HCT116 (cell line): ENCODE results near the gene MAPKBP1. TPM values are rescaled to one million over a fixed set of nuclear protein-coding genes. Genes with fewer than 3 reads are reported as not detected.

Source experiments
- ATAC-seq: fragments of 200-7000 bp; cut with Tn5 transposase; 2 replicates; pipeline ENCODE4 v1.9.1; 2020; ENCODE audit warnings: mild to moderate bottlenecking, moderate library complexity
- BruUV-seq: library from RNA; stranded (reverse); fragments of 400-500 nt; replicated peaks from 2 replicates; lab custom pipeline; 2021; lab: Mats Ljungman, UMichigan
- CTCF ChIA-PET: fragments of 300-600 bp; sonication (Branson Sonifier 250); formaldehyde crosslinking; loops from one replicate; lab custom pipeline; 2021; ENCODE audit warnings: antibody characterized with exemption; lab: Charles Lee
- POLR2A ChIA-PET: fragments of 300-600, 350-600 bp; sonication (Branson Sonifier 250); formaldehyde crosslinking; loops from one replicate; lab custom pipeline; 2021; ENCODE audit warnings: antibody characterized with exemption; lab: Charles Lee
- RAD21 ChIA-PET, 2 experiments: fragments of 300-600 bp; sonication (Branson Sonifier 250); formaldehyde crosslinking; loops; one replicate each; lab custom pipeline; 2023; ENCODE audit warnings: low total read pairs in 2 of 2; ENCODE audit not compliant: uncharacterized antibody in 2 of 2, unreplicated experiment in 2 of 2, low non-redundant PET in 1 of 2; lab: Charles Lee
- DNase-seq: peaks from one replicate; pipeline ENCODE4 v3.0.0-alpha.2; 2010; ENCODE audit warnings: low read depth, low spot score
- H2AFZ ChIP-seq: fragments of 200-600 bp; shearing (Covaris generic), sonication (generic); 2 replicates; pipeline ENCODE4 v1.6.1; 2017; ENCODE audit warnings: low read depth, mixed run types, mixed read lengths, antibody characterized with exemption, low read length; ENCODE audit not compliant: poor library complexity, severe bottlenecking
- H3K27ac ChIP-seq: 2 replicates; pipeline ENCODE4 v1.5.1; 2012; ENCODE audit warnings: low read depth, low read length
- H3K27me3 ChIP-seq: fragments of 200-600 bp; sonication (generic); 2 replicates; pipeline ENCODE4 v1.6.1; 2016; ENCODE audit warnings: mixed run types, low read length, mixed read lengths; ENCODE audit not compliant: insufficient read depth
- H3K36me3 ChIP-seq, 2 experiments: fragments of 200-500 bp in 1 of 2; fragments of 200-600 bp in 1 of 2; sonication (Bioruptor generic) in 1 of 2; sonication (generic) in 1 of 2; 2 replicates each; pipeline versions ENCODE4 v1.5.1 to v1.6.1; 2014 to 2016; ENCODE audit warnings: low read length in 2 of 2, inconsistent platforms in 1 of 2, mixed read lengths in 1 of 2, mixed run types in 1 of 2; ENCODE audit not compliant: insufficient read depth in 2 of 2, control insufficient read depth in 1 of 2
- H3K4me1 ChIP-seq, 2 experiments: fragments of 200-600 bp in 1 of 2; sonication (generic) in 1 of 2; 2 replicates each; pipeline versions ENCODE4 v1.5.1 to v1.6.1; 2012 to 2017; ENCODE audit warnings: low read length in 2 of 2, inconsistent platforms in 1 of 2, mild to moderate bottlenecking in 1 of 2, mixed read lengths in 1 of 2, mixed run types in 1 of 2, moderate library complexity in 1 of 2; ENCODE audit not compliant: insufficient read depth in 2 of 2, control insufficient read depth in 1 of 2
- H3K4me2 ChIP-seq: fragments of 200-600 bp; sonication (generic); 2 replicates; pipeline ENCODE4 v1.6.1; 2017; ENCODE audit warnings: mixed run types, low read length, mixed read lengths
- H3K4me3 ChIP-seq, 2 experiments: fragments of 200-600 bp in 1 of 2; sonication (generic) in 1 of 2; replicated peaks in 1 of 2; 2 replicates each; pipeline ENCODE4 v1.5.1; 2011 to 2016; ENCODE audit warnings: low read length in 2 of 2, control low read depth in 1 of 2, low read depth in 1 of 2, mild to moderate bottlenecking in 1 of 2, mixed read lengths in 1 of 2, mixed run types in 1 of 2
- H3K79me2 ChIP-seq: fragments of 200-600 bp; sonication (generic); 2 replicates; pipeline ENCODE4 v1.6.1; 2017; ENCODE audit warnings: mild to moderate bottlenecking, mixed run types, low read length, moderate library complexity, mixed read lengths; ENCODE audit not compliant: insufficient read depth
- H3K9ac ChIP-seq: fragments of 200-600 bp; sonication (generic); 2 replicates; pipeline ENCODE4 v1.6.1; 2016; ENCODE audit warnings: low read length, mixed read lengths
- H3K9me2 ChIP-seq: fragments of 200-600 bp; sonication (generic), shearing (Covaris generic); 2 replicates; pipeline ENCODE4 v1.6.1; 2017; ENCODE audit warnings: mixed run types, mild to moderate bottlenecking, moderate library complexity; ENCODE audit not compliant: insufficient read depth
- H3K9me3 ChIP-seq, 2 experiments: fragments of 200-500 bp in 1 of 2; fragments of 200-600 bp in 1 of 2; sonication (Bioruptor generic) in 1 of 2; sonication (generic) in 1 of 2; 2 replicates each; pipeline ENCODE4 v1.6.1; 2014 to 2017; ENCODE audit warnings: low read length in 2 of 2, mixed read lengths in 2 of 2, inconsistent platforms in 1 of 2, low read depth in 1 of 2, mild to moderate bottlenecking in 1 of 2, mixed run types in 1 of 2, moderate library complexity in 1 of 2; ENCODE audit not compliant: control insufficient read depth in 1 of 2, insufficient read depth in 1 of 2
- H4K20me1 ChIP-seq: fragments of 200-600 bp; sonication (generic), shearing (Covaris generic); 2 replicates; pipeline ENCODE4 v1.6.1; 2017; ENCODE audit warnings: mixed run types, mild to moderate bottlenecking, moderate library complexity; ENCODE audit not compliant: insufficient read depth
- CBX3 ChIP-seq: IDR thresholded peaks from 2 replicates; pipeline ENCODE4 v1.6.1; 2012; ENCODE audit warnings: low read depth
- EZH2phosphoT487 ChIP-seq: fragments of 200-600 bp; IDR thresholded peaks from 2 replicates; pipeline ENCODE4 v1.6.1; 2018; ENCODE audit warnings: antibody characterized with exemption, borderline replicate concordance
- POLR2A ChIP-seq: IDR thresholded peaks from 2 replicates; pipeline ENCODE4 v1.7.0; 2011; ENCODE audit warnings: borderline replicate concordance; ENCODE audit not compliant: insufficient read depth, insufficient read length; ENCODE audit errors: extremely low read depth
- POLR2AphosphoS5 ChIP-seq: IDR thresholded peaks from 2 replicates; pipeline ENCODE4 v1.6.1; 2011; ENCODE audit warnings: mild to moderate bottlenecking, low read depth, low read length, moderate library complexity
- ZBTB33 ChIP-seq: IDR thresholded peaks from 2 replicates; pipeline ENCODE4 v1.6.1; 2011; ENCODE audit warnings: mild to moderate bottlenecking, low read length, moderate library complexity; ENCODE audit not compliant: insufficient replicate concordance; ENCODE audit errors: extremely low read depth
- ZFX ChIP-seq: fragments of 450-650 bp; IDR thresholded peaks from 2 replicates; pipeline ENCODE4 v1.6.1; 2017
- intact Hi-C: fragments of 100-400 bp; cut with micrococcal nuclease; formaldehyde crosslinking; loops from 2 replicates; pipeline ENCODE4 v1.10.0; 2022
- total RNA-seq: library from RNA; stranded (reverse); gene quantifications from one replicate; pipeline ENCODE4 v1.2.1, GENCODE V29; 2021; ENCODE audit not compliant: unreplicated experiment
- TF ChIP-seq, protein P1 (sequence below): IDR thresholded peaks from 2 replicates; pipeline ENCODE4 v1.6.1; 2012; ENCODE audit warnings: low read depth

MAPKBP1 gene
- total RNA-seq, 1 experiment from 2014 or later, result 21.3 TPM

GRCh38 chr15:41756198-41756597 lies 18.1 kb upstream of the MAPKBP1 start:
- no peak overlapping the region for H2AFZ ChIP-seq
- POLR2A ChIA-PET, result no interaction called here
- TF ChIP-seq POLR2A (no peak), ZBTB33 (no peak), CBX3 (no peak), EZH2phosphoT487 (no peak), POLR2AphosphoS5 (no peak), ZFX (no peak)
- TF ChIP-seq, protein P1, sequence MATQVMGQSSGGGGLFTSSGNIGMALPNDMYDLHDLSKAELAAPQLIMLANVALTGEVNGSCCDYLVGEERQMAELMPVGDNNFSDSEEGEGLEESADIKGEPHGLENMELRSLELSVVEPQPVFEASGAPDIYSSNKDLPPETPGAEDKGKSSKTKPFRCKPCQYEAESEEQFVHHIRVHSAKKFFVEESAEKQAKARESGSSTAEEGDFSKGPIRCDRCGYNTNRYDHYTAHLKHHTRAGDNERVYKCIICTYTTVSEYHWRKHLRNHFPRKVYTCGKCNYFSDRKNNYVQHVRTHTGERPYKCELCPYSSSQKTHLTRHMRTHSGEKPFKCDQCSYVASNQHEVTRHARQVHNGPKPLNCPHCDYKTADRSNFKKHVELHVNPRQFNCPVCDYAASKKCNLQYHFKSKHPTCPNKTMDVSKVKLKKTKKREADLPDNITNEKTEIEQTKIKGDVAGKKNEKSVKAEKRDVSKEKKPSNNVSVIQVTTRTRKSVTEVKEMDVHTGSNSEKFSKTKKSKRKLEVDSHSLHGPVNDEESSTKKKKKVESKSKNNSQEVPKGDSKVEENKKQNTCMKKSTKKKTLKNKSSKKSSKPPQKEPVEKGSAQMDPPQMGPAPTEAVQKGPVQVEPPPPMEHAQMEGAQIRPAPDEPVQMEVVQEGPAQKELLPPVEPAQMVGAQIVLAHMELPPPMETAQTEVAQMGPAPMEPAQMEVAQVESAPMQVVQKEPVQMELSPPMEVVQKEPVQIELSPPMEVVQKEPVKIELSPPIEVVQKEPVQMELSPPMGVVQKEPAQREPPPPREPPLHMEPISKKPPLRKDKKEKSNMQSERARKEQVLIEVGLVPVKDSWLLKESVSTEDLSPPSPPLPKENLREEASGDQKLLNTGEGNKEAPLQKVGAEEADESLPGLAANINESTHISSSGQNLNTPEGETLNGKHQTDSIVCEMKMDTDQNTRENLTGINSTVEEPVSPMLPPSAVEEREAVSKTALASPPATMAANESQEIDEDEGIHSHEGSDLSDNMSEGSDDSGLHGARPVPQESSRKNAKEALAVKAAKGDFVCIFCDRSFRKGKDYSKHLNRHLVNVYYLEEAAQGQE, result no peak
- TF ChIP-seq, all 23 proteins: peak for 0
- ChIA-PET CTCF (no interaction called here), RAD21 (no interaction called here)
- DNase-seq, result no peak
- no peaks in the 10 kb centered on the region for H3K9me2 ChIP-seq
- no peak for ATAC-seq
- no peaks in the 10 kb centered on the region for H3K27me3 ChIP-seq
- no peaks in the 10 kb centered on the region for H4K20me1 ChIP-seq
- no TSS peak for BruUV-seq
- H3K4me1 ChIP-seq, result no peaks in the 10 kb centered on the region
- no peaks in the 10 kb centered on the region for H3K79me2 ChIP-seq
- no peak overlapping the region for H3K27ac ChIP-seq
- H3K4me3 ChIP-seq, result no peak overlapping the region
- no peak overlapping the region for H3K9ac ChIP-seq
- no peak overlapping the region for H3K4me2 ChIP-seq
- no peaks in the 10 kb centered on the region for H3K9me3 ChIP-seq
- peaks cover 0 to 3% of the 10 kb centered on the region in 2 experiments; a peak in 1 of 4 replicates for H3K36me3 ChIP-seq
- intact Hi-C loops, result no loop called here
